ENCODE results near the gene RAB35.

DNA sequence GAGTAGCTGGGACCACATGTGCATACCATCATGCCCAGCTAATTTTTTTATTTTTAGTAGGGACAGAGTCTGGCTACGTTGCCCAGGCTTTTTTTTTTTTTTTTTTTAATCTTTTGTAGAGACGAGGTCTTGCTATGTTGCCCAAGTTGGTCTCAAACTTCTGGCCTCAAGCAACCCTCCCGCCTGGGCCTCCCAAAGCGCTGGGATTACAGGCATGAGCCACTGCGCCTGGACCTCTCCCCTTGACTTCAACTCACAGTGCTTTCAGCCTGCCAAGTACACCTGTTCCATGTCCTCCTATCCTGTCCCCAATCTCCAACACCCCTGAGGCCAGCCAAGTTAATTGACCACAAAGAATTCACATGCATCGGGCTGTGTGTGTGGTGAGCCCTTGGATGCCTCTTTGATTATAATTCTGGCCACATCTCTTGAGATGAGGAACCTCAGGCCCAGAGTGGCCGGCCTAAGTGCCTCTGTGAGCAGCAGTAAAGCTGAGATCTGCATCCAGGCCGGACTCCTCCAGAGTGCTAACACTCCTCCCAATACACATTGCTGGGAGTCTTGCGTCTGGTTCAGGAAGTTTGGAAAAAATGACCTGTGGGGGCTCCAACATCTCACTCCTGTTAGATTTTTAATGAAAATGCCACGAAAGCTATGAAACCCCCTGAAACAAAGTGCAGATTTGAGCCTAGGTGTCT, 6.8 kb downstream of the RAB35 start:
- no peak for TF ChIP-seq ZNF274 (IDR thresholded peaks at IDR 0.05; ENCODE audit: low read depth, low read length)
- no peak for TF ChIP-seq YY1 (IDR thresholded peaks at IDR 0.05; ENCODE audit: insufficient read depth, insufficient read length)
- no peak for TF ChIP-seq SUZ12 (IDR thresholded peaks at IDR 0.05; ENCODE audit: extremely low read depth, insufficient read depth, insufficient read length)
